Measurements from ENCODE around the gene RACK1. TPM values are rescaled to one million over a fixed set of nuclear protein-coding genes. Genes with fewer than 3 reads are reported as not detected.

Gene RACK1
- total and polyA plus RNA-seq, 2 of the 13 experiments (the other 11 are each of a cell fraction or from before 2014, with no cell fraction given) = 2,514 to 6,141 TPM

- TF ChIP-seq MZF1 (CRISPR knock-in tag; IDR thresholded peaks at IDR 0.05; ENCODE audit: borderline replicate concordance) (no peak), NR2C2 (CRISPR knock-in tag; IDR thresholded peaks at IDR 0.05; ENCODE audit: borderline replicate concordance) (no peak), ZSCAN29 (CRISPR knock-in tag; conservative IDR thresholded peaks at IDR 0.05) (peak; percentile 36; the same call in 1 of the 2 replicates), TP53 (CRISPR knock-in tag; conservative IDR thresholded peaks at IDR 0.05) (no peak), ZNF766 (CRISPR knock-in tag; IDR thresholded peaks at IDR 0.05; ENCODE audit: borderline replicate concordance) (no peak), ZNF234 (CRISPR knock-in tag; conservative IDR thresholded peaks at IDR 0.05) (no peak), TMF1 (CRISPR knock-in tag; IDR thresholded peaks at IDR 0.05; ENCODE audit: low read depth) (no peak), RFXAP (CRISPR knock-in tag; IDR thresholded peaks at IDR 0.05; ENCODE audit: borderline replicate concordance) (no peak), MAF1 (CRISPR knock-in tag; IDR thresholded peaks at IDR 0.05; ENCODE audit: borderline replicate concordance) (peak; percentile 97), TFDP2 (CRISPR knock-in tag; IDR thresholded peaks at IDR 0.05) (0 out of 2 replicates have a peak, but pooled peaks have one; percentile 16), RXRA (CRISPR knock-in tag; IDR thresholded peaks at IDR 0.05) (0 out of 2 replicates have a peak, but pooled peaks have one; percentile 4), ZNF468 (CRISPR knock-in tag; IDR thresholded peaks at IDR 0.05) (no peak), ZNF160 (CRISPR knock-in tag; IDR thresholded peaks at IDR 0.05) (no peak), FIP1L1 (IDR thresholded peaks at IDR 0.05; ENCODE audit: borderline replicate concordance, insufficient read depth, low read depth, low read length) (no peak), SATB2 (CRISPR knock-in tag; IDR thresholded peaks at IDR 0.05) (no peak), ASH2L (IDR thresholded peaks at IDR 0.05; ENCODE audit: insufficient read length, low read depth, low read length) (peak; percentile 59), DMAP1 (CRISPR knock-in tag; IDR thresholded peaks at IDR 0.05) (no peak), ZSCAN9 (CRISPR knock-in tag; IDR thresholded peaks at IDR 0.05; ENCODE audit: borderline replicate concordance) (peak; percentile 40; the same call in 1 of the 2 replicates), ARHGAP35 (CRISPR knock-in tag; IDR thresholded peaks at IDR 0.05; ENCODE audit: borderline replicate concordance) (no peak), ZNF614 (CRISPR knock-in tag; IDR thresholded peaks at IDR 0.05; ENCODE audit: borderline replicate concordance) (peak; percentile 33; the same call in 1 of the 2 replicates), MED8 (CRISPR knock-in tag; IDR thresholded peaks at IDR 0.05; ENCODE audit: insufficient replicate concordance) (no peak), ZSCAN5A (CRISPR knock-in tag; IDR thresholded peaks at IDR 0.05; ENCODE audit: borderline replicate concordance) (no peak), ZNF770 (CRISPR knock-in tag; IDR thresholded peaks at IDR 0.05) (no peak)
- TF ChIP-seq, protein P1, sequence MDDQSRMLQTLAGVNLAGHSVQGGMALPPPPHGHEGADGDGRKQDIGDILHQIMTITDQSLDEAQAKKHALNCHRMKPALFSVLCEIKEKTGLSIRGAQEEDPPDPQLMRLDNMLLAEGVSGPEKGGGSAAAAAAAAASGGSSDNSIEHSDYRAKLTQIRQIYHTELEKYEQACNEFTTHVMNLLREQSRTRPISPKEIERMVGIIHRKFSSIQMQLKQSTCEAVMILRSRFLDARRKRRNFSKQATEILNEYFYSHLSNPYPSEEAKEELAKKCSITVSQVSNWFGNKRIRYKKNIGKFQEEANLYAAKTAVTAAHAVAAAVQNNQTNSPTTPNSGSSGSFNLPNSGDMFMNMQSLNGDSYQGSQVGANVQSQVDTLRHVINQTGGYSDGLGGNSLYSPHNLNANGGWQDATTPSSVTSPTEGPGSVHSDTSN (CRISPR knock-in tag; IDR thresholded peaks at IDR 0.05; ENCODE audit: borderline replicate concordance) = no peak
Observed at GRCh38 chr5:181207214-181207959, 36.3 kb downstream of the RACK1 start (continued).

Measured in HepG2 (cell line).